ENCODE results near the gene ADGRF4. TPM values are rescaled to one million over a fixed set of nuclear protein-coding genes. Genes with fewer than 3 reads are reported as not detected.

Gene ADGRF4
- total and polyA plus RNA-seq, 2 of the 8 experiments (the other 6 are each of a cell fraction or from before 2014, with no cell fraction given) = 0.02 TPM; not detected in 1

- H3K56ac ChIP-seq (replicated peaks; ENCODE audit: insufficient read length, low read depth, low read length) = no peak overlapping the region
- H3K4me1 ChIP-seq (replicated peaks in 1 of 4; ENCODE audit: control insufficient read depth in 3 of 4, insufficient read depth in 4 of 4, low read length in 3 of 4) = no peaks in the 10 kb centered on the region
- H3K79me1 ChIP-seq (ENCODE audit: low read depth, low read length) = no peaks in the 10 kb centered on the region
- H2BK120ac ChIP-seq (replicated peaks; ENCODE audit: low read depth, low read length) = no peak overlapping the region
- WGBS, 2 experiments (ENCODE audit: extremely low coverage in 1 of 2, insufficient coverage in 1 of 2, insufficient read length in 1 of 2, insufficient replicate concordance in 2 of 2, low coverage in 1 of 2, low lambda C conversion rate in 2 of 2, missing lambda C conversion rate in 1 of 2) = 80% methylated on average over 1 of the region's 1 CpG; no CpG with 5 or more reads in 1 of the 2 experiments
- POLR2A ChIA-PET (ENCODE audit: partially characterized antibody) = no interaction called here
- H3K4ac ChIP-seq (replicated peaks; ENCODE audit: insufficient read length, low read depth, low read length) = no peak overlapping the region
- no peaks in the 10 kb centered on the region for H3K23me2 ChIP-seq (ENCODE audit: low read depth, low read length)
- no peak overlapping the region for H3K18ac ChIP-seq (ENCODE audit: extremely low read depth, low read length)
- DNase-seq (ENCODE audit: low read depth in 1 of 2, low spot score in 2 of 2) (no peak), FAIRE-seq (no peak)
- H3K79me2 ChIP-seq (ENCODE audit: control insufficient read depth in 1 of 2, insufficient read depth in 2 of 2, low read length in 2 of 2) = no peaks in the 10 kb centered on the region
- H3K27ac ChIP-seq (ENCODE audit: low read depth, low read length) = no peak overlapping the region
- no peak overlapping the region for H3K14ac ChIP-seq (ENCODE audit: insufficient read length)
- no peaks in the 10 kb centered on the region for H4K20me1 ChIP-seq (replicated peaks in 1 of 2; ENCODE audit: control insufficient read depth in 1 of 2, insufficient read depth in 2 of 2, low read length in 2 of 2)
- H3K9ac ChIP-seq (replicated peaks in 1 of 4; ENCODE audit: extremely low read depth in 1 of 4, low read depth in 3 of 4, low read length in 3 of 4) = no peak overlapping the region
- no peak overlapping the region for H2BK20ac ChIP-seq (ENCODE audit: low read length)
- no peak overlapping the region for H4K91ac ChIP-seq (replicated peaks; ENCODE audit: insufficient read length, low read length)
- H3K36me3 ChIP-seq (ENCODE audit: control insufficient read depth in 2 of 4, insufficient read depth in 4 of 4, low read length in 3 of 4) = no peaks in the 10 kb centered on the region
- no peaks in the 10 kb centered on the region for H3K27me3 ChIP-seq (replicated peaks in 1 of 4; ENCODE audit: control insufficient read depth in 3 of 4, extremely low read depth in 1 of 4, insufficient read depth in 3 of 4, low read length in 3 of 4)
- no peak overlapping the region for H3K23ac ChIP-seq (ENCODE audit: insufficient read length)
- no peak overlapping the region for H2BK12ac ChIP-seq (ENCODE audit: low read depth, low read length)
- H3K9me3 ChIP-seq (ENCODE audit: insufficient read depth in 2 of 2, low read depth in 1 of 2, low read length in 1 of 2) = no peaks in the 10 kb centered on the region
- no peak overlapping the region for H3K4me3 ChIP-seq (ENCODE audit: extremely low read depth in 1 of 4, insufficient read depth in 2 of 4, low read depth in 3 of 4, low read length in 4 of 4)
- no peak overlapping the region for H2AK5ac ChIP-seq (ENCODE audit: low read depth, low read length)
- CTCF ChIA-PET (ENCODE audit: partially characterized antibody) = interaction anchor here (1.1 kb wide), 1 partner anchor 55 kb away, joined by 3 read pairs; no protein-coding TSS in a partner anchor
- no peak overlapping the region for H2BK15ac ChIP-seq (ENCODE audit: low read length)
- H3K4me2 ChIP-seq (ENCODE audit: insufficient read depth in 1 of 2, low read depth in 2 of 2, low read length in 2 of 2) = no peak overlapping the region
- no peak overlapping the region for H4K8ac ChIP-seq (ENCODE audit: extremely low read depth, insufficient read depth, low read length)
- no peak overlapping the region for H4K5ac ChIP-seq (ENCODE audit: insufficient read length, low read depth, low read length)
- H2AFZ ChIP-seq (ENCODE audit: low read length) = no peak overlapping the region
- H2BK5ac ChIP-seq (ENCODE audit: low read depth, low read length) = no peak overlapping the region
- TF ChIP-seq TCF12 (IDR thresholded peaks at IDR 0.05; ENCODE audit: low read depth, low read length) (no peak), CHD1 (IDR thresholded peaks at IDR 0.05; ENCODE audit: low read depth, low read length) (no peak), GTF2F1 (IDR thresholded peaks at IDR 0.05; ENCODE audit: borderline replicate concordance, low read depth, low read length) (no peak), SP2 (IDR thresholded peaks at IDR 0.05; ENCODE audit: low read length) (no peak), NANOG (IDR thresholded peaks at IDR 0.05; ENCODE audit: insufficient read depth, low read depth, low read length, poor library complexity, severe bottlenecking) (no peak), BACH1 (IDR thresholded peaks at IDR 0.05; ENCODE audit: low read length) (no peak), CREB1 (IDR thresholded peaks at IDR 0.05) (no peak), HDAC2 (IDR thresholded peaks at IDR 0.05; ENCODE audit: borderline replicate concordance in 1 of 2, low read depth in 2 of 2, low read length in 2 of 2) (no peak), MAFK (IDR thresholded peaks at IDR 0.05; ENCODE audit: low read depth, low read length) (no peak), GABPA (IDR thresholded peaks at IDR 0.05; ENCODE audit: borderline replicate concordance, insufficient read depth, low read length) (no peak), SP1 (IDR thresholded peaks at IDR 0.05; ENCODE audit: low read depth, low read length) (no peak), SIX5 (IDR thresholded peaks at IDR 0.05; ENCODE audit: low read depth, low read length) (no peak), FOSL1 (IDR thresholded peaks at IDR 0.05; ENCODE audit: insufficient read depth, low read depth, low read length) (no peak), EP300 (IDR thresholded peaks at IDR 0.05; ENCODE audit: borderline replicate concordance in 1 of 2, low read depth in 2 of 2, low read length in 2 of 2) (no peak), RAD21 (IDR thresholded peaks at IDR 0.05 in 1 of 2, conservative IDR thresholded peaks at IDR 0.05 in 1 of 2; ENCODE audit: low read depth in 2 of 2, low read length in 2 of 2) (no peak)
Observed at GRCh38 chr6:47686411-47686810, 12.0 kb upstream of the ADGRF4 start.

Data from H1 (cell line).